ENCODE data around the gene SOS2. TPM values are rescaled to one million over a fixed set of nuclear protein-coding genes. Genes with fewer than 3 reads are reported as not detected.

The SOS2 gene
- total and polyA plus RNA-seq, 4 donors: 3.1 to 20.1 (median 9.1) TPM

GRCh38 chr14:50222055-50222613 lies 9.2 kb downstream of the SOS2 start (continued):
- TF ChIP-seq REST (IDR thresholded peaks at IDR 0.05) (no peak), FOXA1 (IDR thresholded peaks at IDR 0.05) (no peak)

GRCh38 chr14:50218501-50218900 lies 12.9 kb downstream of the SOS2 start:
- H3K27me3 ChIP-seq (ENCODE audit: control insufficient read depth in 4 of 4, insufficient read depth in 4 of 4, low read length in 3 of 4): no peaks in the 10 kb centered on the region
- WGBS: 89% methylated on average over 5 of the region's 5 CpGs

More at GRCh38 chr14:50218501-50218900, 12.9 kb downstream of the SOS2 start:
- no peaks in the 10 kb centered on the region for H3K36me3 ChIP-seq (ENCODE audit: control insufficient read depth in 4 of 4, insufficient read depth in 3 of 4, low read depth in 1 of 4, low read length in 3 of 4)
- H3K27ac ChIP-seq (ENCODE audit: low read depth in 1 of 2, low read length in 2 of 2): no peak overlapping the region
- H3K9ac ChIP-seq (ENCODE audit: low read depth in 1 of 2, low read length in 2 of 2): no peak overlapping the region
- H3K9me3 ChIP-seq (ENCODE audit: control insufficient read depth in 4 of 4, low read length in 3 of 4): no peaks in the 10 kb centered on the region
- no peak overlapping the region for H3K4me3 ChIP-seq (ENCODE audit: low read depth in 1 of 3, low read length in 3 of 3)
- DNase-seq (ENCODE audit: low spot score): no peak
- H3K4me1 ChIP-seq (ENCODE audit: control insufficient read depth in 4 of 4, insufficient read depth in 4 of 4, low read length in 3 of 4): peaks cover 0 to 4% (median 0%) of the 10 kb centered on the region in 4 donors
- TF ChIP-seq CTCF (IDR thresholded peaks at IDR 0.05; ENCODE audit: low read depth, low read length, missing input control): no peak
- TF ChIP-seq RAD21 (IDR thresholded peaks at IDR 0.05): no peak
- TF ChIP-seq HNF4G (IDR thresholded peaks at IDR 0.05): no peak
- TF ChIP-seq JUND (IDR thresholded peaks at IDR 0.05): no peak
- no peak for TF ChIP-seq FOXA1 (IDR thresholded peaks at IDR 0.05)
- no peak for TF ChIP-seq REST (IDR thresholded peaks at IDR 0.05)
- no peak for TF ChIP-seq SP1 (IDR thresholded peaks at IDR 0.05)
- no peak for TF ChIP-seq FOXA2 (IDR thresholded peaks at IDR 0.05)
- no peak for TF ChIP-seq MAX (IDR thresholded peaks at IDR 0.05)
- no peak for TF ChIP-seq ATF3 (IDR thresholded peaks at IDR 0.05)
- TF ChIP-seq RXRA (IDR thresholded peaks at IDR 0.05): no peak
